Adipocyte (in vitro differentiated cells): ENCODE data around the gene ZNF582.
"Not testable (repeated sequence)": the region's sequence is repeated elsewhere in the genome, so short reads cannot be mapped to it uniquely, and the experiment has no call there.

Experiments
- DNase-seq: peaks from one replicate; pipeline ENCODE4 v3.0.0-alpha.2; 2015; ENCODE audit warnings: low read depth
- H3K27me3 ChIP-seq: replicated peaks from 2 replicates; pipeline ENCODE4 v1.7.0; 2013; ENCODE audit warnings: mild to moderate bottlenecking, low read length, moderate library complexity; ENCODE audit not compliant: control insufficient read depth, insufficient read depth
- H3K36me3 ChIP-seq: 2 replicates; pipeline ENCODE4 v1.7.0; 2013; ENCODE audit warnings: low read length, mild to moderate bottlenecking, moderate library complexity; ENCODE audit not compliant: control insufficient read depth, insufficient read depth, severe bottlenecking
- H3K4me1 ChIP-seq: 2 replicates; pipeline ENCODE4 v1.7.0; 2013; ENCODE audit warnings: mild to moderate bottlenecking, low read length, moderate library complexity; ENCODE audit not compliant: control insufficient read depth, insufficient read depth
- H3K4me3 ChIP-seq: 2 replicates; pipeline ENCODE4 v1.7.0; 2013; ENCODE audit warnings: mild to moderate bottlenecking, low read length, moderate library complexity
- H3K9ac ChIP-seq: 2 replicates; pipeline ENCODE4 v1.7.0; 2013; ENCODE audit warnings: mild to moderate bottlenecking, low read length, moderate library complexity
- H3K9me3 ChIP-seq: 2 replicates; pipeline ENCODE4 v1.7.0; 2013; ENCODE audit warnings: mild to moderate bottlenecking, low read length, moderate library complexity; ENCODE audit not compliant: control insufficient read depth

The ZNF582 gene

GRCh38 chr19:56348289-56348877 is 45.0 kb downstream of the ZNF582 start:
- no peaks in the 10 kb centered on the region for H3K27me3 ChIP-seq
- H3K9me3 ChIP-seq = no peaks in the 10 kb centered on the region
- peak; percentile 13 for DNase-seq
- H3K36me3 ChIP-seq = no peaks in the 10 kb centered on the region
- no peak overlapping the region for H3K4me3 ChIP-seq
- no peaks in the 10 kb centered on the region for H3K4me1 ChIP-seq
- no peak overlapping the region for H3K9ac ChIP-seq

- Histone ChIP-seq H3K4me3 (no peak overlapping the region), H3K9ac (no peak overlapping the region), H3K4me1 (no peaks in the 10 kb centered on the region), H3K9me3 (peaks cover 8% of the 10 kb centered on the region), H3K36me3 (no peaks in the 10 kb centered on the region), H3K27me3 (no peaks in the 10 kb centered on the region)
- DNase-seq = no peak
These were observed 46.1 kb downstream of the ZNF582 start for GRCh38 chr19:56347163-56347778.

GRCh38 chr19:56341948-56342347 is 51.4 kb downstream of the ZNF582 start:
- no peak overlapping the region for H3K9ac ChIP-seq
- no peaks in the 10 kb centered on the region for H3K36me3 ChIP-seq
- H3K4me1 ChIP-seq = no peaks in the 10 kb centered on the region
- H3K27me3 ChIP-seq = no peaks in the 10 kb centered on the region
- DNase-seq = no peak
- no peak overlapping the region for H3K4me3 ChIP-seq
- H3K9me3 ChIP-seq = peaks cover 11% of the 10 kb centered on the region

- peaks cover 11% of the 10 kb centered on the region for H3K9me3 ChIP-seq
- not testable (repeated sequence) for DNase-seq, H3K4me1 ChIP-seq, H3K9ac ChIP-seq, H3K36me3 ChIP-seq, H3K27me3 ChIP-seq, H3K4me3 ChIP-seq
These were observed 54.3 kb downstream of the ZNF582 start for GRCh38 chr19:56339031-56339430.

- H3K4me1 ChIP-seq, H3K27me3 ChIP-seq, DNase-seq, H3K4me3 ChIP-seq, H3K9ac ChIP-seq, H3K9me3 ChIP-seq, H3K36me3 ChIP-seq: not testable (repeated sequence)
These were observed 56.3 kb downstream of the ZNF582 start for GRCh38 chr19:56337077-56337476.

- not testable (repeated sequence) for H3K9me3 ChIP-seq, H3K9ac ChIP-seq, H3K4me1 ChIP-seq, H3K4me3 ChIP-seq, H3K36me3 ChIP-seq, H3K27me3 ChIP-seq, DNase-seq
These were observed 58.0 kb downstream of the ZNF582 start for GRCh38 chr19:56335371-56335770.

- Histone ChIP-seq H3K4me3 (no peak overlapping the region), H3K9me3 (no peaks in the 10 kb centered on the region), H3K4me1 (no peaks in the 10 kb centered on the region), H3K27me3 (no peaks in the 10 kb centered on the region), H3K36me3 (no peaks in the 10 kb centered on the region), H3K9ac (no peak overlapping the region)
- DNase-seq = peak; percentile 54
These were observed 59.8 kb downstream of the ZNF582 start for GRCh38 chr19:56333506-56333905.
